GM21737 (cell line): ENCODE results near the gene BCOR.

ENCODE experiments used
- ATAC-seq: cut with Tn5 transposase; IDR thresholded peaks from one replicate; pipeline ENCODE4 v1.9.1; 2021; ENCODE audit warnings: mild to moderate bottlenecking, moderate library complexity; ENCODE audit not compliant: unreplicated experiment

Gene BCOR

DNA sequence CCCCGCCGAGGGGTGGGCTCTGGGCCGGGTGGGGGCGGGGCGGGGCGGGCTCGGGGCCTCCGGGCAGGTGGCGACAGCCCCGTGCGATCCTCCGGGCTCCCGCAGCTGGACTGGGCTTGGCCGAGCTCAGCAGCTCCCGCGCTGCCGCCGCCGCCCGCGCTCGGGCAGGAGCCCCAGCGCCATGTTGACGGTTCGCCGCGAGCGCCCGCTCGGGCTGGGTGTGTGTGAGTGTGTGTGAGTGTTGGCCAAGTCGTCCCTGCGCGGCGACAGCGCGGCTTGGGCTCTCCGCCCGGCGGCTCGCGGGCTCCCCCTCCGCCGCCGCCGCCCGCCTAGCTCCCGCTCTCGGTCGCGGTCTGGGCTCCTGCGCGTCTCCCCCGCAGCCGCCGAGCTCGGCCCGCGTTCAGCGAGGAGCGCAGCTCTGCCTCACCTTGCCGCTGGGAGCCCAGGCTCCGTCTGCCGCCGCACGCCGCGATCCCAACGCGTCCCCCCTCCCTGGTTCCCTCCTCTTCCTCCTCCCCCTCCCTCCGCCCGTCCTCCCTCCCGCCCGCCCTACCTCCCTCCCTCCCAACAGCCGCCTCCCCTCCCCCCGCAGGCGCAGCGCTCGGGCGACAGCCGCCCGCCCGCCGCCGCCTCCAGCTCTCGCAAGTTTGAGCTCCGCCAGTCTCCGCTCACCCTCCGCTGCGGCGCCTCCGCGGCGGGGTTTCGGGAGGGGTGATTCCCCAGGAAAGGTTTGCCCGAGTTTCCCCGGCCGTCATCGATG is at the start of gene BCOR:
Gene BCOR (minus strand): TSS at position 455 of the 760 bp plus-strand sequence. CDS start 20,029 bp downstream, outside the sequence.
- ATAC-seq = no peak

DNA sequence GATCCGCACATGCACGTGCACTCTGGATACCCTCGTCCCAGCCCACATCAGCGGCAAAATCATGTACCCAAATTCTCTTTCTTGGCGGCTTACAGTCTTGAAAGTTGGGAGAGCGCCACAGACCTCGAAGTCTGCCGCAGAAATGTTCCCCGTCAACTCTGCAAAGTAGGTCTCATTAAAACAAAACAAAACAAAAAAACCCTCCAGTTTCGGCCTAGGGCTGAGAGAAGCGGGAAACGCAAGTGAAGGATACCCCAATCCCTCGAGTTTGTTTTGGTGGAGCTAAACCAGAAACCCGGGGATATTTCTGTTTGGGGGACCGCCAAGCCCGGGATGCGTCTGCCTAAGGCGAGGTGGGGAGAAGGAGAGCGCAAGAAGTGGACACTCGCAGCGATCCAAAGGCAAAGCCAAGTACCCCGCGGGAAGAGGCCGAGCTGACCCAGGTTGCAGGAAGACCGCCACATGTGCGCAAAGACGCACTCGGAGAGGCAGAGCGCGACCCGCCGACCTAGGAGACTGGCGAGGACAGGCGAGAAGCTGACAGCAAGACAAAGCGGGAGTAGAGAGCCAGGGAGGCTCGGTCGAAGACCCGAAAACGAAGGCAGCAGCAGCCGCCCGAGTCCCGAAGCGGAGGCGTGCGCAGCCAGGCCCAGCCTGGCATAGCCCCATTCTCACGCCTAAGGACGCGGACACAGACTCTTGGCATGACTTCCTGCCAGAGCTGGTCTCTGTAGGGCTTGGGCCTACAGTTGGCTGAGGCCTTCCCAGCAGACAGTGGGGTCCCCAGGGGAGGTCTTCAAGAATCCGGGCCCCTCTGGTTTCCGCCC is 49.6 kb upstream of the BCOR start:
- ATAC-seq = no peak

DNA sequence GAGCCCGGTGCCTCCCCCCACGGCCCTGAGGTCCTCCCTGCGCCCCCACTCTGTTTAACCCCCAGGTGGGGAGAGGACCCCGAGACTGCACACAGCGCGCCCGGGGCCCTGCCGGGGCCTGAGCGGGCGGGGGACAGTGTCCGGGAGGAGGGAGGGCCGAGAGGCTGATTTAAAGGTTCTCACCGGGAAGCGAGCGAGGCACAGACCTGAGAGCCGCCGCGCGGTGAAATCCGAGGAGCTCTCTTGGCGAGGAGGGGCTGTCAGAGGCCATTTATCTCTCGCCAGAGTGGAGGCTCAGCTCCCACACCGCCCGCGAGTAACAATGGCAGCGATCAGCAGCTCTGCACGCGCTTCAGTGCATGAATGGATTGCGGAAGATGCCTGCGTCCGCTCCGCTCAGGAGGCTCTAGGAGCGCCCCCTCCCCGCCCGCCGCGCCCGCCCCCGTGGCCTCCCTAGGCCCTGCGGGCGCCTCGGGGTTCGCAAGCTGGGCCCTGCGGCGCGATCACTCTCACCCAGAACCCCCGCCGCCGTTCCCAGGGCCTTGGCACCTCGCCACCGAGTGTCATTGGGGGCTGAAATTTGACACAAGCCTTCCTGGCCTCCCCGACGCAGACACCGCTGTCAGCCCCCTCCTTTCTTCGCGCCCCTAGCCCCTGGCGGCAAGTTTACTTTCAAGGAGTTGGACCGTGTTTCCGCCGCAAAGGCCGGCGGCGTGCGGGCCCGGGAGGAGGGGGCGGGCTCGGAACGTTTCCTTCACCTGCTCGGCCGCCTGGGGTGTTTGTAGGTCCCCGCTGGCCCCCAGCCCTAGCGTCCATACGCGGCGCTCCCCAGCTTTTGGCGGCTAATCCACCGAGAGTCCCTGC is 48.7 kb upstream of the BCOR start:
- ATAC-seq = no peak

DNA sequence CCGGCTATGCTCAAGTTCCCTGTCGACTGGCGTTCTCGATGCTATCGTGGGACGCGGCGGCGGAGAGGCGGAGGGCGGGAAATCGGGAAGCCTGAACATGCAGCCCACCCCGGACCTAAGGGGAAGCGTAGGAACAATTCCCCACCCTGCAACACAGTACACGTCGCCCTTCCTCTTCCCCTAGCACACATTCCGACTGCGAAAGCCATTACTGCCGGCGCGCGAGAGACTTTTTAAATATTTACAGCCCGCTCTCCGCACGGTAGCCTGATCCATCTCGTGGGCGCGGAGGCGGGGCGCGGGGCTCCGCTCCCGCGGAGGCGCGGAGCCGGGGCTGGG is 48.1 kb upstream of the BCOR start:
- ATAC-seq = no peak

DNA sequence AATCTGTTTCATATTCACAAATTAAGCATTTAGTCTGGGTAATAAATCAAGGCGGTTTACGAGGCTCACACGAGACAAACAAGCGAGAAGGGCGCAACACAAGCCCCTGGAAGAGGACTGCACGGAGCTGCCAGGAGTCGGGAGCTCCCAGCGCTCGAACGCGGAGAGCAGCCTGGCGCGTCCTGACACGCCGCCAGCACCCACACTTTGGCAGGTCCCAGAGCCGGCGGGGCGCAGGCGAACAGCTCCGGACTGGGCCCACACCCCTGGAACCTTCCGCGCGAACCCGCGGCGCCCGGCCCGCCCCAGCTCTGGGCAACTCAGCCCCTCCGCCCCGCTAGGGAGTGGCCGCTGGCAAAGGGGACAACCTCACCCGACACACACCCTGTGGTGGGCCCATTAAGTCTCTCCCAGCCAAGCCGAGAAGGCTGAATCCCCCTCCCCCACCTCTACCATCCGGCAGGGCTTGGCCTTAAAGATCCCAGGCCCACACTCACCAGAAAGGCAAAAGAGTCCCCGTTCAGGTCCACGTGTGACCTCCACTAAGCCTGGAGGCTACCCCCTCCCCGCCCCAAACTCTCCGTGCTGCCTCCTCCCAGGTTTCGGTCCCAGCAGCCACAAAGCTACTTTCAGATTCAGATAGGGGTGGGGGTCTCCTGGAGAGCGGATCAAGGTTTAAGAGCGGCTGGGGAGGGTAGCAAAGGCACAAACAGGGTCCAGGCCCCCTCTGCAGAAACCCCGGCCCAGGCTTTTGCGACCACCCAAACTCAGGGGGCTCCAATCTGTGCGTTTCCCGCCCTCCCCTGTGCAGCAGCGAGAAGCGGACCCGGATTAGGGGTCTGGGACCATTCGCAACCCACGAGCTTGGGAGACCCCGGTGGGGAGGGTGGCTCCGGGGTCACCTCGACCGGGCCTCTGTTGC is 47.5 kb upstream of the BCOR start:
- ATAC-seq = no peak

DNA sequence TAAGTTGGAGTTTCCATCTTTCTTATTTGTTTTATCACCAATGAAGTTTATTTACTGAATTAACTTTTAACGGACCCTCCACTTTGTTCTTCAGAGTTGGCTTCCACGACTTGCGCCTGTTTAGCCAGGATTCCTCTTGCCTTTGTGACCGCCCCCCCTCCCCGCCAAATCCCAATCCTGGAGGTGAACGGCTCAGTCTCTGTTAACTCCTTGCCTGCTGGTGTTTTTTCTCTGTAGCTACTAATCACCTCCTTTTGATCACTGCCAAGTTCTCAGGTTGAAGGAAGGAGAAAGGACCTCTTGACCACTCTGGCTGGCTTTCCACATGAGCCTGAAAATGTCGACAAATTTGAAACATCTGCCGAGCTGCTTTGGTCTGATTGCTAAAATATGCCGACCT is 46.8 kb upstream of the BCOR start:
- ATAC-seq = no peak

DNA sequence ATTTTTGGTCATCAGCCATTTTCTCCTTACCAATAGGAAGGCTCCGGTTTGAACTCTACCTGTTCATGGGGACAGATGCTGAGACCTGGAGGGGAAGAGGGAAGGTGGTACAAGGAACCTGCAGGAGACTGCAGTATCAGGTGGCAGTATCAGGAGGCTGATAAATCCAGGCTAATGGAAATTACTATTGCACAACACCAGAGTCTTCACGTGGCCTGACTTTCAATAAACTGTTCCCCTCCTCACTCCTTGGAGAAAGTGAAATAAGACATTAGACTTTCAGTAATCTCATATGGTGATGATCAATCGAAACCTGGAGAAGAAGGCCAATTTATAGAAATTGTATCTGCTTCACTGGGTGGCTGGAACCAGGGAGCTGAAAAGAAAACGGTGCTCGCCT is 46.2 kb upstream of the BCOR start:
- no peak for ATAC-seq

DNA sequence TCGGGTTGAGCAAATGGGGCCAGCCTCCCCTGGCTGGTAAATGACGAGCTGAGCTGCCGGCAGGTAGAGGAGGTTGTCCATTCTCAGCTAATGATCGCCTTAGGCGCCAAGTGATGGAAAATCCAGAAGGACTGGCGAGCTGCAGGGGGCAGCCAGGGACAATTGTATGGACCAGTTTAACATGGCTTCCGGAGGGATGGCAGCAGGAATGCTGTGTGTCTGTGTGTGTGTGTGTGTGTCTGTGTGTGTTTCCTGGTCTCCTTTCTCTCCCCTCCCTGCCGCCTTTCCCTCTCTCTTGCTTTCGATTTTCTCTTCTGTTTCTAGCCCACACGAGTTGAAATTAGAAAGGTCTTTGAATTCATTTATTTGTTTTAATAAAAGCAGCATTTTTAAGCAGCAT is 45.2 kb upstream of the BCOR start:
- ATAC-seq = no peak

DNA sequence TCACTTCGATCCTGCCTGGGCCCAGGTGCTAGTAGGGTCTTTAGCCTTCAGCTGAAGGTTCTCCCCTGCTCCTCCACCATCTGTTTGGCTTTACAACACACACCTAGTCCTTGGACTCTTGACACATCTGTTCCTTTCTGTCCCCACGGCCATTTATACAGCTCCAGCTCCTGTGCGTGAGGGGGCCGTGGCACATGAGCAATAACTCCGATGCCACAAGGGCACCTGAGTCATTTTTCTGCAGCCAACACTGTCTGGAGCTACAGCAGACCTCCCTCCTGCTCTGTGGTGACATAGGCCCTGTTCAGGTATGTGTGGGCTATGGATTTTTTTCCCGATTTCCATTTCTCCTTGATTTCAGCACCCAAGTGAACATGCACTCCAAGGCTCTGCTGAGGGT is 44.7 kb upstream of the BCOR start:
- no peak for ATAC-seq

DNA sequence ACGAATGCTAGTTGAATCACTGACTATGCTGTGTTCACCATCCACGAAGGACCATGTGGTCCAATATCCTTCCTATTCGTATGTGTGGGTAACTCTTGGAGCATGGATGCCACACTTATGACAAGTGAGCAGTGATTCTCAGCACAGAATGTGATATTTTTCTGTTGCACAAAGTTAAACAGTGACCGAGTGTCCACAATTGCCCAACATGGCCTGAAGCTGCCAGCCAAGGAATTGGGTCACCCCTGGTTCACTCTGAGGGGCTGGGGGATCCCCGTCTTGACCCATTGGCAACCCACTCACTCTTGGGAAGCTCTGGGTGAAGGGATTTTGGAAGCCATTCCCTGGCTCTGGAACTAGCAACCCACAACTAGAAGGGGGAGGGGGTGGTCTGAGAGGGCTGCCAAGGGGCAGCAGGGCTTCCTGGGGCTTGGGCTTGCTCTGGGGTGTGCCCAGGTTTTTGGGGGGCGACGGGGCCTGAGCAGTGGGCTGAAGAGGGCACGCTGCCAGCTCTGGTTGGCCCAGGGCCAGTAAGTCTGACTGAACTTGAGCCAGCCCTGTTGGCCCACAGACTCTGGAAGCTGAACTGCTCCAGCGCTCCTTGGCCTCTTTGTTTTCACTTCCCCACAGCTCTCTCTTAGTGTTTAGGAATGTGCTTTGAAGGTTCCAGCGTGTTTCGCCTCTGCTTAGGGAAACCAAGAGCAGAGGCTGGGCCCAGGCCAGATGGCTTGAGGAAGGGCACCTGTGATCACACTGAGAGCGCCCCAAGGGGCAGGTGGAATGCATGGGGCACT is 43.1 kb upstream of the BCOR start:
- no peak for ATAC-seq

DNA sequence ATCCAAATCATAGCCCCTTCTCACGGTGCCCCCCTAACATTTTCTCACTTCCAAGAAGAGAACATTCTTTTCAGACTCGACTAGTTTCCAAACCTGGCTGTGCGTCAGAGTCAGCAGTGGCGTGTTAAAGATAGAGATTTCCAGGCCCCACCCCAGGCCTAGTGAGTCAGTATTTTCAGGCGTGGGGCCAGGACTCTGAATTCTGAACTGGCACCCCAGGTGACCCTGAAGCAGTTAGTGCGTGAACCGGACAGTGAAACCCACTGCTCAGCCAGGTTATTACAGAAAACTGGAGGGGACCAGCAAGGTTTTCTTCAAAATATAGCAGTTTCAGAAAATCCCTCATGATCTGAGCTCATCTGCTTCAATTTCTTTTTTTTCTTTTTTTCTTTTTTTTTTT is 35.0 kb upstream of the BCOR start:
- no peak for ATAC-seq

DNA sequence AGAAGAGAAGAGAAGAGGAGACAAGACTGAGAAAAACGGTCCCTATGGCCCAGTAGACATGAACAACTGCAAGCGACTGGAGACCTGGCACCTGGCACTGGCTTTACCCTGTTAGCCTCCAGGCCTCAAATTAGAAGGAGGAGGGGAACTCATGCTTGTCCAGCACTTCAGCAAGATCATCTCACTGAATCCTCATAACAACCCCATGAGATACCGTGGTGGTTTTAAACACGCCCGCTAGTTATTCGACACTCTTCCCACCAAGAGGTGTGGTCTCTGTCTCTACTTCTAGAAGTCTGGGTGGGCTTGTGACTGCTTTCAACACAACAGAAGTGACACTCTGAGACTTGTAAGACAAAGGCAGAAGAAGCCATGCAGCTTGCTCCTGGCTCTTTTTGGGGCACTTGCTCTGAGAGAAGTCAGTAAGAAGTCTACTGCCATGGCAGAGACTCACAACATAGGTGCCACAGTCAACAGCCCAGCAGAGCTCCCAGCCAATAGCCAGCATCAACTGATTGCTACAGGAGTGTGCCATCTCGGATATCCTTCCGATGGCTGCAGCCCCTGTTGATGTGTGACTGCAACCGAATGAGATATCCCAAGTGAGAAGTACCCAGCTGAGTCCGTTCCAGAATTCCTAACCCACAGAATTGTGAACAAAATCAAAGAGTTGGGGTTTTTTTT is 34.0 kb upstream of the BCOR start:
- ATAC-seq = no peak

DNA sequence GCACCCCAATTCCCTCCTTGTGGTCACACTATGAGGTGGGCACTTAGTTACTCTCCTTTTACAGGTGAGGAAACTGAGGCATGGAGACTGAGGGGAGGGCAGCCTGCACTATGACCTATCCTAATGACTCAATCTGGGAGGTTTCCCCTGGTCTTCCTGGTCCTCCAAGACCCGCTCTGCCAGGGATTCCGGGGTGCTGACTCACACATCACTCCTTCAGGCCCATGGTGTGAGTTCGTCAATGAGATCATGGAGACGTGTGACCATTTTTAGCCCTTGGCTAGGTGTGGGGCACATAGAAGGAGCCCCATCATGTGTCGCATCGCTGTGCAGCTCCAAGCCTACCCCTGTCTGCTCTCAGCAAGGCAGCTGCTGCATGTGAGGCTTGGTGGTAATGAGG is 32.4 kb upstream of the BCOR start:
- ATAC-seq = no peak

DNA sequence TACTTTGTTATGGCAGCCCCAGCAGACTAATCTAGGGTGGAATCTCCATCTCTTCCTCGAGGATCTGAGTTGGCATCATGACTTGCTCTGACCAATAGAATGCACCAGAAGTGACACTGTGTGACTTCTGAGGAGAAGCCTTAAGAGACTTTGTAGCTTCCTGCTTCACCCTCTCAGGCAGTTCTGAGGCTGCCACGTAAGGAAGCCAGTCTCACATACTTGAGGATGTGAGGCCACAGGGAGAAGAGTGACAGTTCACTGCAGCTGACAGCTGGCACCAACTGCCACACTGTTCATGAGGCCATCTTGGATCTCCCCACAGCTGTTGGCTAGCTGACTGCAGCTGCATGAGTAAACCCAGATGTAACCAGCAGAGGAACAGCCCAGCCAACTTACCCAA is 29.3 kb upstream of the BCOR start:
- ATAC-seq = no peak

DNA sequence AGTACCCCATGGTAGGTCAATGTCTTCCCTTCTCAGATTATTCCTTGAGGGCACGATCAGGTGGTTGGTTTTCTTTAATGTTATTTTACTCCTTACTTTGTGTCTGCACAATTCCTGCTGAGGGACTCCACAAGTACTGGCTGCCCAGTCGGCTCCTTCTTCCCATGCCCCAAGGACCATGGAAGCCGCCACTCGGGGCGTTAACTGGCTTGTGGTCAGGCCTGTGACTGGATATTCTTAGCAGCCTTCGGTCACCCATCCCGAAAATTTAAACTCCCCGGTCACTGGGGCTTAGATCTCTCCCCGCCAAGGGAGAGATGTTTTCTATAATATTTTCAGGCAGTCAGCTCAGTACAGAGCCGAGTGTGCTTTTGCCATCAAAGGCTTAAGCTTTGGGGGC is 24.7 kb upstream of the BCOR start:
- ATAC-seq = no peak

DNA sequence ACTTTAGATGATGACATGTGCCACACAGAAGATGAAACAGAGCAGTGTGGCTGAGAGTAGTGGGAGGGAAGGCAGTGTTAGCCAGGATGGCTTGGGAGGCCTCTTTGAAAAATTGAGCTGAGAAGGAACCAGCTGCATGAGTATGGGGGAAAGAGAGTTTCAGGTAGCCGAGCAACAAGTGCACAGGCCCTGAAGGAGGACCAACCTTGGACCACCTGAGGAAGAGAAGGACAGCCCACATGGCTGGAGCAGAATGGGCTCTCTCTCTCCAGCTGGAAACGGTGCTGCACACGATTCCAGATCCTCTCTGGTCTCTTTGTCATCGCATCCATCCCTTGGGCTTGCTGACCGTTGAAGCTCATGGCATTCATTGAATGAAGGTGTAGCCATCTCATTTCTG is 23.9 kb upstream of the BCOR start:
- no peak for ATAC-seq

DNA sequence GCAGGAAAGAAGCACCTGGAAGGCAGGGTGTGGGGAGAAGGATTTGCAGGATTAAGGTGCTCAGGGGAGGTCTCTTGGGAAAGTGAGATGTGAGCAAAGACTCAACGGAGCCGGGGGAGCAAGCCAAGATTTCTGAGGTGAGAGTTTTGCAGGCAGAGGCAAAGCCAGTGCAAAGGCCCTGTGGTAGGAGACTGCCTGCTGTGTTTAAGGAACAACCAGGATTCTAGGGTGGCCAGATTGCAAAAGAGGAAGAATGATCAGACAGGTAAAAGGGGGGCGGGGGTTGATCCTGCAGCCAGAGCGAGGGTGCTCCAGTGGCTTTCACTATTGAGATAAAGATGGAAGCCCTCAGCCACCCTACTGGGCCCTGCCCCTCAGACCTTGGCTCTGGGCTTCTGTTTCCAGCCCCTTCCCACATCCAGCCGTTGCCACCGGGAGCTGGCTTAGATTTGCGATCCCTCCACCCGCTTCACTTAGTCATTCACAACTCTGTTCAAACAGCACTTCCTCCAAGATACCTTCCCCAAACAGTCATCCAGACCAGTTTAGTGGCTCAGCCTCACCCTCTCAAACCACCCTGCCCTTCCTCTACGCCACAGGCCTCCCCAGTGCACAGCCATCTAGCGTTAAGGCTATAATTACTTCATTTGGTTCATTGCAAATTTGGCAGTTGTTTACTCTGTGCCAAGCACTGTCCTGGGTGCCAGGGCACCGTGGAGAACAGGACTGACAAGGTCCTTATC is 23.3 kb upstream of the BCOR start:
- no peak for ATAC-seq

DNA sequence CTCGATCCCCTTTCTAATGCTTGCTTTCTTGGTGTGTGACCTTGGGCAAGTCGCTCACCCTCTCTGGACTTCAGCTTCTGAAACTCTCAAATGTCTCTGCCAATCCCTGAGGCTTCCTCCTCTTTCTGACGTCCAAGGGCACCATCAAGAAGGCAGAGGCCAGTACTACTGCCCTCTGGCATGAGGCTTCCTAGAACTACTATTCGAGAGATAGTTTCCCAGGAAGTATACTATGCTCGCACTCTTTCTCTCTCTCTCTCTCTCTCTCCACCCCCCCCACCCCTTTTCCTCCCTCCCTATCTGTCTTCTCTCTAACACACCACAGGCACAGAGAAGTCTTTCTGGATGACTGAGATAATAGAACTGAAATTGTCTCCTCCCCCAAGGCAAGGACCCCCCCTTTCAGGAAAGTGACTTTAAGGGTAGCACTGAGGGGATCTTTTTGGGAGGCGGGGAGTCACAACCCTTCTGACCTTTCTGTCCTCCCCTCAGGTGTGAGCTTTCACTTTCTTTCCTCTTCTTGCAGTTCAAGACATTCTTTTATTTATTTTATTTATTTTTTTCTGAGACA is 20.0 kb upstream of the BCOR start:
- ATAC-seq = no peak
